Tibial nerve (tissue), 4 donors: ENCODE results near the gene ADAM33. TPM values are rescaled to one million over a fixed set of nuclear protein-coding genes. Genes with fewer than 3 reads are reported as not detected.

Experiments
- DNase-seq, 2 donors: peaks; one replicate each; pipeline ENCODE4 v3.0.0-alpha.2; 2019; ENCODE audit warnings: low spot score in 2 of 2
- H3K27ac ChIP-seq, 4 donors: fragments of 200-600 bp; sonication (generic) in 3 of 4; one replicate each; pipeline ENCODE4 v1.5.1; 2017 to 2019; ENCODE audit warnings: mild to moderate bottlenecking in 1 of 4
- H3K27me3 ChIP-seq, 2 donors: fragments of 200-600 bp; sonication (generic) in 1 of 2; one replicate each; pipeline versions ENCODE4 v1.5.1 to v1.6.0; 2017 to 2019
- H3K36me3 ChIP-seq, 3 donors: fragments of 200-600 bp; sonication (generic); one replicate each; pipeline ENCODE4 v1.5.1; 2018 to 2019
- H3K4me1 ChIP-seq, 4 donors: fragments of 200-600 bp; sonication (generic) in 3 of 4; one replicate each; pipeline ENCODE4 v1.5.1; 2017 to 2019
- H3K4me3 ChIP-seq, 4 donors: fragments of 200-600 bp; sonication (generic) in 3 of 4; one replicate each; pipeline ENCODE4 v1.5.1; 2017 to 2019; ENCODE audit warnings: mild to moderate bottlenecking in 1 of 4, moderate library complexity in 1 of 4
- H3K9me3 ChIP-seq, 4 donors: fragments of 200-600 bp; sonication (generic) in 3 of 4; one replicate each; pipeline ENCODE4 v1.5.1; 2017 to 2019
- CTCF ChIP-seq, 5 experiments: fragments of 200-600 bp in 3 of 5; fragments of 450-650 bp in 2 of 5; sonication (generic) in 3 of 5; IDR thresholded peaks; one replicate each; pipeline ENCODE4 v1.5.1; 2016 to 2019; ENCODE audit warnings: antibody characterized with exemption in 5 of 5, mild to moderate bottlenecking in 3 of 5, moderate library complexity in 2 of 5
- EP300 ChIP-seq, 2 donors: sonication (generic); formaldehyde crosslinking; IDR thresholded peaks; one replicate each; pipeline ENCODE4 v1.6.1; 2017; ENCODE audit warnings: antibody characterized with exemption in 2 of 2, mild to moderate bottlenecking in 1 of 2
- POLR2A ChIP-seq, 2 donors: fragments of 450-650 bp; IDR thresholded peaks; one replicate each; pipeline ENCODE4 v1.6.1; 2017; ENCODE audit warnings: antibody characterized with exemption in 2 of 2, mild to moderate bottlenecking in 2 of 2, moderate library complexity in 2 of 2
- WGBS, 2 donors: methylation state at CpG; one replicate each; pipeline ENCODE4 v1.1.5; 2018; 5-methylcytosine and 5-hydroxymethylcytosine counted together
- total RNA-seq, 4 donors: library from RNA; depleted of rRNA; stranded (reverse); fragments of >200 nt; gene quantifications; one replicate each; pipeline ENCODE4 v1.1.0, GENCODE V29; 2016

Gene ADAM33
- total RNA-seq, 4 donors from 2014 or later, result 162 to 385 (median 274) TPM

DNA sequence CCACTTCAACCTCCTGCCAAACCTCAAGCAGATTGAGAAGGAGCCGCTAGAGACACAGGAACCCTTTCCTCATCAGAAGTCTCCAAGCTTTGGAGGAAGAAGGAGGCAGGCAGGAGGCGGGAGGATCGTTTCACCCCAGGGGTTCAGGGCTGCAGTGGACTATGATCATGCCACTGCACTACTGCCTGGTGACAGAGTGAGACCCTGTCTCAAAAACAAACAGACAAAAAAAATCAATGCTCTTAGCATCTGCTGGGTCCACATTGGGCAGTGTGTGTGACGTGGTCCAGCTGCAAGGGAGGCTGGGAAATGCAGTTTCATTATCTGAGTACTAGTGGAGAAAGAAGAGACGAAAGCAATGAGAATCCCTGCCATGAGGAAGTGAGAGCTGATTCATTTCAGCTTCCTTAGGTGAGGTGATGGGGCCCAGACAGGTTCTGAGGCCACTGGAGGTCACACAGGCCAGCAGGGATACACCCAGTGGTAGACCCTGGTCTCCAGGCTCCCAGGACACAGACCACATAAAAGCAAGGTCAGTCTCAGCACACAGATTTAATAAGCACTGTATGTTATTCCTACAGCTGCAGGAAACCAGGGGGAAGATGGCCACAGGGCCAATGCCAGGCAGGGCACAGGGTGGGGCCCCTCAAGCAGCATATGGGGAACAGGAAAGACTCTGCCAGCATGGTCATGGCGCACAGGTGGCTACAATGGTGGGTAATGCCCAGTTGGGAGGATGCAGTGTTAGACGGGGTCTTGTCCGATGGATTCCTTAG, 22.9 kb downstream of the ADAM33 start:
- H3K4me1 ChIP-seq, result peaks cover 0 to 11% (median 2%) of the 10 kb centered on the region in 4 donors
- peaks cover 0 to 48% of the 10 kb centered on the region in 2 donors for H3K27me3 ChIP-seq
- DNase-seq, result no peak
- H3K27ac ChIP-seq, result no peak overlapping the region
- 55 to 63% methylated on average over 8 of the region's 8 CpGs for WGBS, 2 donors
- TF ChIP-seq CTCF (IDR thresholded peaks at IDR 0.05) (no peak), EP300 (IDR thresholded peaks at IDR 0.05) (no peak), POLR2A (IDR thresholded peaks at IDR 0.05) (no peak)
- H3K36me3 ChIP-seq, result peaks cover 0 to 6% (median 0%) of the 10 kb centered on the region in 3 donors
- H3K9me3 ChIP-seq, result peaks cover 0 to 11% (median 0%) of the 10 kb centered on the region in 4 donors
- no peak overlapping the region for H3K4me3 ChIP-seq

DNA sequence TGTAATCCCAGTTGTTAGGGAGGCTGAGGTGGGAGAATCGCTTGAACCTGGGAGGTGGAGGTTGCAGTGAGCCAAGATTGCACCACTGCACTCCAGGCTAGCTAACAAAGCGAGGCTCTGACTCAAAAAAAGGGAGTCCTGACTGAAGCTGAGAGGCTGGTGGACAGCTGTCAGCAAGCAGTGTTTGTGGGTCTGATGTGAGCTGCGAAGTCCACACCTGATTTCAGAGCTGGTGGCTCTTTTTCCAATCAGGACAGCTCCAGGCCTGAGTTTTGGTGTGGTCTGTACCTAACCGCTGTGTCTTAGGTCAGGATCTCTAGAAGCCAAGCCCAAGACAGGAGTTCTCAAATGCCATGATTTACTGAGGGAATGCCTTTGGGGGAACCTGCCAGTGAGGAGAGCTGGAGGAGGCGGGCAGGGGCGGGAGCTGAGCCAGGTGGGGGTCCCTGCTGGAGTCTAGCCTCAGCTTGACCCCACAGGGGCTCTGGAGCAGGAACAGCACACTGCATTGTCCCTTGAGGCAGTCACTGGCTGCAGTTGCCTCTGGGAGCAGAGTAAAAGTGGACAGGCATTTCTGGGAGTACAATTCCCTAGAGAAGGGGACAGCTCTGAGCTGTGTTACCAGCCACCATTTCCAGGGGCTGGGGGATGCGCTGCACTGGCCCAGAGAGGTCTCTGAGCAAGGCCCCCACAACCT, 23.6 kb downstream of the ADAM33 start:
- H3K4me1 ChIP-seq, result peaks cover 0 to 11% (median 2%) of the 10 kb centered on the region in 4 donors
- peaks cover 0 to 45% of the 10 kb centered on the region in 2 donors for H3K27me3 ChIP-seq
- DNase-seq, result no peak
- peaks cover 0 to 19% (median 0%) of the 10 kb centered on the region in 4 donors for H3K9me3 ChIP-seq
- H3K4me3 ChIP-seq, result no peak overlapping the region
- WGBS, 2 donors, result 82 to 85% methylated on average over 7 of the region's 7 CpGs
- TF ChIP-seq POLR2A (IDR thresholded peaks at IDR 0.05), result no peak
- no peak for TF ChIP-seq CTCF (IDR thresholded peaks at IDR 0.05)
- TF ChIP-seq EP300 (IDR thresholded peaks at IDR 0.05), result no peak
- peaks cover 0 to 6% (median 0%) of the 10 kb centered on the region in 3 donors for H3K36me3 ChIP-seq
- no peak overlapping the region for H3K27ac ChIP-seq

DNA sequence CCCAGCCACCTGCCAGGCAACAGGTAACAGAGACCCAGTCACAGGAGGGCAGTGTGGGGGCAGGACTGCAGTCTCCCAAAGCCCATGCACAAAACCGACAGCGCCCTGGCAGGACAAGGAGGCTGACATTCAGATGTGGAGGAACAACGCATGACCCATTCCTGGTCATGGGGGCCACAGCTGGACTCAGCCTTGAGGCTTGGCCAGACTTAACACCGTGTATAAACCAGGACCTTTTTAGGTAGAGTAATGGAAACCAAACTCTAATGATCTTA, 26.7 kb downstream of the ADAM33 start:
- Histone ChIP-seq H3K27me3 (peaks cover 0 to 16% of the 10 kb centered on the region in 2 donors), H3K36me3 (peaks cover 0 to 18% (median 0%) of the 10 kb centered on the region in 3 donors), H3K4me1 (no peaks in the 10 kb centered on the region), H3K4me3 (no peak overlapping the region), H3K27ac (no peak overlapping the region), H3K9me3 (peaks cover 0 to 21% (median 0%) of the 10 kb centered on the region in 4 donors)
- WGBS, 2 donors, result 76 to 93% methylated on average over 4 of the region's 4 CpGs
- TF ChIP-seq CTCF (IDR thresholded peaks at IDR 0.05) (no peak), EP300 (IDR thresholded peaks at IDR 0.05) (no peak), POLR2A (IDR thresholded peaks at IDR 0.05) (no peak)
- no peak for DNase-seq

GRCh38 chr20:3654326-3655130, 27.3 kb downstream of the ADAM33 start:
- Histone ChIP-seq H3K4me3 (no peak overlapping the region), H3K4me1 (no peaks in the 10 kb centered on the region), H3K9me3 (peaks cover 0 to 21% (median 0%) of the 10 kb centered on the region in 4 donors), H3K27me3 (peaks cover 0 to 10% of the 10 kb centered on the region in 2 donors), H3K27ac (no peak overlapping the region), H3K36me3 (peaks cover 0 to 24% (median 0%) of the 10 kb centered on the region in 3 donors)
- no peak for TF ChIP-seq POLR2A (IDR thresholded peaks at IDR 0.05)
- TF ChIP-seq CTCF (IDR thresholded peaks at IDR 0.05), result no peak
- no peak for TF ChIP-seq EP300 (IDR thresholded peaks at IDR 0.05)
- WGBS, 2 donors, result 84% methylated on average over 15 to 17 of the region's 17 CpGs
- no peak for DNase-seq
